Loucy (cell line): ENCODE results near the gene MYBPC2.
"Not testable (repeated sequence)": the region's sequence is repeated elsewhere in the genome, so short reads cannot be mapped to it uniquely, and the experiment has no call there.

ENCODE experiments used
- H2AFZ ChIP-seq: fragments of 200-600 bp; sonication (generic); 2 replicates; pipeline ENCODE4 v1.6.0; 2016; ENCODE audit warnings: antibody characterized with exemption, mild to moderate bottlenecking, low read length, moderate library complexity
- H3F3A ChIP-seq: fragments of 200-600 bp; 2 replicates; pipeline ENCODE4 v1.6.0; 2016; ENCODE audit warnings: antibody characterized with exemption, low read depth, mild to moderate bottlenecking
- H3K27me3 ChIP-seq: fragments of 200-600 bp; sonication (generic); 2 replicates; pipeline ENCODE4 v1.6.1; 2014; ENCODE audit warnings: low read length, mild to moderate bottlenecking; ENCODE audit not compliant: insufficient read depth, poor library complexity, severe bottlenecking
- H3K36me3 ChIP-seq: fragments of 200-600 bp; sonication (generic); 2 replicates; pipeline ENCODE4 v1.6.1; 2016; ENCODE audit warnings: low read length; ENCODE audit not compliant: insufficient read depth
- H3K4me1 ChIP-seq: fragments of 200-600 bp; sonication (generic); 2 replicates; pipeline ENCODE4 v1.5.1; 2014; ENCODE audit warnings: low read length, mild to moderate bottlenecking; ENCODE audit not compliant: insufficient read depth, poor library complexity, severe bottlenecking
- H3K4me2 ChIP-seq: fragments of 200-600 bp; sonication (generic); 2 replicates; pipeline ENCODE4 v1.6.0; 2014; ENCODE audit warnings: antibody characterized with exemption, low read length, low read depth, mild to moderate bottlenecking; ENCODE audit not compliant: poor library complexity, severe bottlenecking
- H3K4me3 ChIP-seq: fragments of 200-600 bp; sonication (generic); 2 replicates; pipeline ENCODE4 v1.5.1; 2014; ENCODE audit warnings: low read length, mild to moderate bottlenecking, mixed read lengths; ENCODE audit not compliant: poor library complexity, severe bottlenecking
- H3K79me2 ChIP-seq: fragments of 200-600 bp; sonication (generic); 2 replicates; pipeline ENCODE4 v1.6.1; 2014; ENCODE audit warnings: low read length; ENCODE audit not compliant: insufficient read depth
- H3K9ac ChIP-seq: fragments of 200-600 bp; sonication (generic); 2 replicates; pipeline ENCODE4 v1.6.0; 2014; ENCODE audit warnings: mild to moderate bottlenecking, low read depth, low read length, moderate library complexity; ENCODE audit not compliant: poor library complexity, severe bottlenecking
- H3K9me2 ChIP-seq: fragments of 200-600 bp; sonication (generic); replicated peaks from 2 replicates; pipeline ENCODE4 v1.6.1; 2016; ENCODE audit warnings: low read depth, low read length, mixed read lengths
- H3K9me3 ChIP-seq: fragments of 200-600 bp; sonication (generic); 2 replicates; pipeline ENCODE4 v1.6.1; 2014; ENCODE audit warnings: mild to moderate bottlenecking, antibody characterized with exemption, low read length, low read depth; ENCODE audit not compliant: insufficient read depth
- H4K20me1 ChIP-seq: fragments of 200-600 bp; sonication (generic); 2 replicates; pipeline ENCODE4 v1.6.0; 2014; ENCODE audit warnings: antibody characterized with exemption, low read length, mild to moderate bottlenecking; ENCODE audit not compliant: insufficient read depth, poor library complexity, severe bottlenecking
- EZH2phosphoT487 ChIP-seq: fragments of 200-600 bp; IDR thresholded peaks from 2 replicates; pipeline ENCODE4 v1.6.1; 2018; ENCODE audit warnings: antibody characterized with exemption, mild to moderate bottlenecking, moderate library complexity, borderline replicate concordance
- TF ChIP-seq, protein P1 (sequence below): fragments of 200-600 bp; sonication (generic); conservative IDR thresholded peaks from 2 replicates; pipeline ENCODE4 v1.5.1; 2014; ENCODE audit warnings: mild to moderate bottlenecking, antibody characterized with exemption, low read length

MYBPC2 gene

DNA sequence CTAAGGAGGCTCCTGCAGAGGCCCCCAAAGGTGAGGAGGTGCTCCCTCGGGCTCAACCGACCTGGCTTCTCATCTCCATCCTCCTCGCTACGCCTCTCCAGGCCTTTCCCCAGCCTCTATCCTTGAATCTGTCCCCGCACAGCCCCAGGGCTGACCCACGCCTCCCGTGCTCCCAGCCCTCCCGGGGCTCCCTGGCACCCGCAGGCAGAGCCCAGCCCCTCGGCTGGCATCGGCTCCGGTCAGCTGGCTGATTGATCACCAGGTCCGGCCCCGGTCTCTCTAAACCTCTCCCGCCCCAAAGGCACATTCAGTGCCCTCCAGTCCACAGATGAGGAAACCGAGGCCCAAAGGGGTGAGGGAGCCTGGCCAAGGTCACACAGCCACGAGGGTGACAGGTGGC lies 2.5 kb downstream of the MYBPC2 start:
- H3K36me3 ChIP-seq: no peaks in the 10 kb centered on the region
- H3K4me3 ChIP-seq: no peak overlapping the region
- no peak for TF ChIP-seq EZH2phosphoT487
- TF ChIP-seq, protein P1, sequence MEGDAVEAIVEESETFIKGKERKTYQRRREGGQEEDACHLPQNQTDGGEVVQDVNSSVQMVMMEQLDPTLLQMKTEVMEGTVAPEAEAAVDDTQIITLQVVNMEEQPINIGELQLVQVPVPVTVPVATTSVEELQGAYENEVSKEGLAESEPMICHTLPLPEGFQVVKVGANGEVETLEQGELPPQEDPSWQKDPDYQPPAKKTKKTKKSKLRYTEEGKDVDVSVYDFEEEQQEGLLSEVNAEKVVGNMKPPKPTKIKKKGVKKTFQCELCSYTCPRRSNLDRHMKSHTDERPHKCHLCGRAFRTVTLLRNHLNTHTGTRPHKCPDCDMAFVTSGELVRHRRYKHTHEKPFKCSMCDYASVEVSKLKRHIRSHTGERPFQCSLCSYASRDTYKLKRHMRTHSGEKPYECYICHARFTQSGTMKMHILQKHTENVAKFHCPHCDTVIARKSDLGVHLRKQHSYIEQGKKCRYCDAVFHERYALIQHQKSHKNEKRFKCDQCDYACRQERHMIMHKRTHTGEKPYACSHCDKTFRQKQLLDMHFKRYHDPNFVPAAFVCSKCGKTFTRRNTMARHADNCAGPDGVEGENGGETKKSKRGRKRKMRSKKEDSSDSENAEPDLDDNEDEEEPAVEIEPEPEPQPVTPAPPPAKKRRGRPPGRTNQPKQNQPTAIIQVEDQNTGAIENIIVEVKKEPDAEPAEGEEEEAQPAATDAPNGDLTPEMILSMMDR: no peak
- H3K4me2 ChIP-seq: no peak overlapping the region
- no peaks in the 10 kb centered on the region for H3K9me2 ChIP-seq
- no peaks in the 10 kb centered on the region for H3F3A ChIP-seq
- H2AFZ ChIP-seq: no peak overlapping the region
- H4K20me1 ChIP-seq: no peaks in the 10 kb centered on the region
- H3K27me3 ChIP-seq: no peaks in the 10 kb centered on the region
- no peak overlapping the region for H3K9ac ChIP-seq
- H3K4me1 ChIP-seq: peaks cover 4% of the 10 kb centered on the region
- no peaks in the 10 kb centered on the region for H3K79me2 ChIP-seq
- H3K9me3 ChIP-seq: no peaks in the 10 kb centered on the region

DNA sequence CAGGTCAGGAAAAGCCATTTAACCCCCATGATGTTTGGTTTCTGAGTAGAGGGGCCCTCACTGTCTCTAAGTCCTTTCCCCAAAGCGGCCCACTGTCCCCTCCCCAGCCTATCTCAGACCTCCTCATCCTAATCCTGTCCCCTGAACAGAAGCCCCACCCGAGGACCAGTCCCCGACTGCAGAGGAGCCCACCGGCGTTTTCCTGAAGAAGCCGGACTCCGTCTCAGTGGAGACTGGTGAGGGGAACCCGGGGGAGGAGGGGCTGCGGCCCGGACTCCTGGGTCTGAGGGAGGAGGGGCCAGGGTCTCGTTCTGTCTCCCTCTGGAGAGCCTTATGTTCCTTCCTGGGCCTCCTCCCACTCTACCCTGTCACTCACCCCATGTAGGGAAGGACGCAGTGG lies 2.9 kb downstream of the MYBPC2 start:
- Histone ChIP-seq H3K4me1 (peaks cover 4% of the 10 kb centered on the region), H3K9ac (no peak overlapping the region), H3K4me2 (no peak overlapping the region), H2AFZ (no peak overlapping the region), H3K27me3 (no peaks in the 10 kb centered on the region), H3K9me3 (no peaks in the 10 kb centered on the region), H4K20me1 (no peaks in the 10 kb centered on the region), H3K79me2 (no peaks in the 10 kb centered on the region), H3K4me3 (no peak overlapping the region), H3K36me3 (no peaks in the 10 kb centered on the region), H3F3A (no peaks in the 10 kb centered on the region), H3K9me2 (no peaks in the 10 kb centered on the region)
- TF ChIP-seq, protein P1: no peak
- TF ChIP-seq EZH2phosphoT487: no peak

DNA sequence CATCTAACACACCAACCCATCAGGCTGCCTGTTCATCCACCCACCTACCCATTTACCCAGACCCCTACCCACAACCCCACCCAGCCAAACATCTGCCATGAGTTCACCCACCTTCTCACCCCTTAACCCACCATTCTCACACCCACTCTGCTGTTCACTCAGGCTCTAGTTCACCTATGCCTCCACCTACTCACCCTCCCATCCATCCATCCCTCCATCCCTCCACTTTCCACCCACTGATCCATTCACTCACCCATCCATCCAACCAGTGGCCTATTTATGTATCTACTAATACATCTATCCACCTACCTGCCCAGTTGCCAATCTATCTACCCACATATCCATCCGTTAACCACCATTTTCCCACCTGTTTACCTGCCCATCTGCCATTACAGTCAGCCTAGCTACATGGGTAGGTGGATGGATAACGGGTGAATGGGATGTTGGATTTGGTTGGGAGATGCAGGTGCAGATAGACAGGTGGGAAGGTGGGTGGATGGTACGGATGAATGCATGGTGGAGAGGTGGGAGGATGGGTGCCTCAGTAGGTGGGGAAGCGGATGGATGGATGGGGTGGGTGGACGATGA lies 5.3 kb downstream of the MYBPC2 start:
- H3K4me1 ChIP-seq: no peaks in the 10 kb centered on the region
- no peaks in the 10 kb centered on the region for H3K9me3 ChIP-seq
- H3K4me3 ChIP-seq: no peak overlapping the region
- H3K9me2 ChIP-seq: no peaks in the 10 kb centered on the region
- H3K4me2 ChIP-seq: no peak overlapping the region
- no peaks in the 10 kb centered on the region for H3K36me3 ChIP-seq
- no peak for TF ChIP-seq EZH2phosphoT487
- TF ChIP-seq, protein P1: no peak
- no peaks in the 10 kb centered on the region for H4K20me1 ChIP-seq
- no peaks in the 10 kb centered on the region for H3K27me3 ChIP-seq
- no peaks in the 10 kb centered on the region for H3K79me2 ChIP-seq
- H3K9ac ChIP-seq: no peak overlapping the region
- no peak overlapping the region for H2AFZ ChIP-seq
- no peaks in the 10 kb centered on the region for H3F3A ChIP-seq

DNA sequence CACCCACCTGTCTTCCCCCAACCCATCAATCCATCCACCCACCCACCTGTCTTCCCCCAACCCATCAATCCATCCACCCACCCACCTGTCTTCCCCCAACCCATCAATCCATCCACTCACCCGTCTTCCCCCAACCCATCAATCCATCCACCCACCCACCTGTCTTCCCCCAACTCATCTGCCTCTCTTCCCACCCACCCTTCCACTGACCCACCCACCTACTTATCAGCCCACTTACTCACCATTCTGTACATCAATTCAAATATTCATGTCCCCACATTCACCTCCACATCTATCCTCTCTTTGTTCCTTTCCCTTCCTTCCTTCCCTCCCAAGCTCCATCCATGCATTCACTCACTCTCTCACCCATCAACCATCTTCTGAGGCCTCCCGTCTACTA lies 6.4 kb downstream of the MYBPC2 start:
- H3K9me2 ChIP-seq, H3K4me2 ChIP-seq, H3K4me1 ChIP-seq, H4K20me1 ChIP-seq, H3K79me2 ChIP-seq, H2AFZ ChIP-seq, H3K4me3 ChIP-seq, H3K36me3 ChIP-seq, H3F3A ChIP-seq, H3K27me3 ChIP-seq, H3K9me3 ChIP-seq, H3K9ac ChIP-seq: not testable (repeated sequence)
